GM12878 (cell line): Measurements from ENCODE around the gene OR6X1. TPM values are rescaled to one million over a fixed set of nuclear protein-coding genes. Genes with fewer than 3 reads are reported as not detected.

ENCODE experiments used
- ATAC-seq: fragments of 200-7000 bp; cut with Tn5 transposase; 3 replicates; pipeline ENCODE4 v1.9.1; 2020; ENCODE audit warnings: mild to moderate bottlenecking, moderate library complexity
- BruUV-seq: library from RNA; stranded (reverse); fragments of 400-500 nt; replicated peaks from 2 replicates; lab custom pipeline; 2021; lab: Mats Ljungman, UMichigan
- CTCF ChIA-PET: fragments of 300-600 bp; sonication (Branson Sonifier 250); formaldehyde crosslinking; extraction: SDS; loops from one replicate; lab custom pipeline; 2021; ENCODE audit warnings: inconsistent platforms; lab: Yijun Ruan, JAX
- POLR2A ChIA-PET: fragments of 350-600 bp; formaldehyde crosslinking; extraction: SDS; loops from one replicate; lab custom pipeline; 2021; ENCODE audit warnings: inconsistent platforms; lab: Charles Lee
- RAD21 ChIA-PET: fragments of 300-600 bp; sonication (Branson Sonifier 250); formaldehyde crosslinking; loops from one replicate; lab custom pipeline; 2023; ENCODE audit warnings: antibody characterized with exemption; ENCODE audit not compliant: unreplicated experiment; lab: Charles Lee
- SMC1A ChIA-PET: fragments of 300-600 bp; sonication (Branson Sonifier 250); formaldehyde crosslinking; loops from one replicate; lab custom pipeline; 2023; ENCODE audit not compliant: unreplicated experiment, uncharacterized antibody; lab: Charles Lee
- DNase-seq: peaks from one replicate; pipeline ENCODE4 v3.0.0-alpha.2; 2011; ENCODE audit warnings: low read depth, low spot score
- FAIRE-seq: peaks from 3 replicates; lab custom pipeline; 2011; peaks lifted over from hg19 to GRCh38; lab: Jason Lieb, UNC
- H2AFZ ChIP-seq: 2 replicates; pipeline ENCODE4 v1.6.0; 2011; ENCODE audit warnings: low read depth, low read length, control low read depth; ENCODE audit not compliant: control insufficient read depth
- H3K27ac ChIP-seq: 2 replicates; pipeline ENCODE4 v1.5.1; 2011; ENCODE audit warnings: control low read depth; ENCODE audit not compliant: control insufficient read depth, insufficient read depth
- H3K27me3 ChIP-seq, 2 experiments: replicated peaks in 1 of 2; 2 replicates each; pipeline versions ENCODE4 v1.6.0 to v1.6.1; 2011; ENCODE audit warnings: low read length in 1 of 2; ENCODE audit not compliant: control insufficient read depth in 2 of 2, insufficient read depth in 2 of 2
- H3K36me3 ChIP-seq, 2 experiments: 2 replicates each; pipeline ENCODE4 v1.5.1; 2011; ENCODE audit warnings: low read length in 1 of 2; ENCODE audit not compliant: control insufficient read depth in 2 of 2, insufficient read depth in 2 of 2
- H3K4me1 ChIP-seq: 2 replicates; pipeline ENCODE4 v1.6.1; 2011; ENCODE audit warnings: mild to moderate bottlenecking, low read length, moderate library complexity, mixed read lengths; ENCODE audit not compliant: control insufficient read depth, insufficient read depth
- H3K4me2 ChIP-seq: 2 replicates; pipeline ENCODE4 v1.6.0; 2011; ENCODE audit warnings: control low read depth; ENCODE audit not compliant: control insufficient read depth, insufficient read depth
- H3K4me3 ChIP-seq: fragments of 200-600 bp; sonication (generic); 2 replicates; pipeline ENCODE4 v1.5.1; 2016
- H3K79me2 ChIP-seq: 2 replicates; pipeline ENCODE4 v1.6.0; 2011; ENCODE audit warnings: low read length; ENCODE audit not compliant: control insufficient read depth, insufficient read depth
- H3K9ac ChIP-seq: 2 replicates; pipeline ENCODE4 v1.8.0; 2011; ENCODE audit warnings: low read length, control low read depth, mixed read lengths; ENCODE audit not compliant: control insufficient read depth, insufficient read depth
- H3K9me3 ChIP-seq: replicated peaks from 3 replicates; pipeline ENCODE4 v1.5.1; 2011; ENCODE audit warnings: mild to moderate bottlenecking, low read length; ENCODE audit not compliant: control insufficient read depth, insufficient read depth
- H4K20me1 ChIP-seq: 2 replicates; pipeline ENCODE4 v1.6.0; 2011; ENCODE audit not compliant: control insufficient read depth, insufficient read depth
- BHLHE40 ChIP-seq, 2 experiments: fragments of 450-650 bp in 1 of 2; IDR thresholded peaks; 2 replicates each; pipeline ENCODE4 v1.6.1; 2011 to 2017; ENCODE audit warnings: low read depth in 2 of 2, borderline replicate concordance in 1 of 2, improper control_type of control experiment in 1 of 2, low read length in 1 of 2, mild to moderate bottlenecking in 1 of 2
- BRCA1 ChIP-seq: IDR thresholded peaks from 2 replicates; pipeline ENCODE4 v1.6.1; 2011; ENCODE audit warnings: low read depth, low read length, improper control_type of control experiment
- CHD1 ChIP-seq: IDR thresholded peaks from 2 replicates; pipeline ENCODE4 v1.6.1; 2012; ENCODE audit warnings: low read depth, low read length, improper control_type of control experiment
- CREM ChIP-seq: IDR thresholded peaks from 2 replicates; pipeline ENCODE4 v1.6.1; 2014; ENCODE audit warnings: antibody characterized with exemption, low read depth
- EGR1 ChIP-seq, 2 experiments: IDR thresholded peaks; 1 replicate in 1 of 2; 2 replicates in 1 of 2; pipeline ENCODE4 v1.6.1; 2011 to 2012; ENCODE audit warnings: low read depth in 2 of 2, low read length in 2 of 2, borderline replicate concordance in 1 of 2, mild to moderate bottlenecking in 1 of 2, moderate library complexity in 1 of 2
- FOXK2 ChIP-seq: fragments of 450-650 bp; IDR thresholded peaks from 2 replicates; pipeline ENCODE4 v1.6.1; 2017; ENCODE audit warnings: mild to moderate bottlenecking, moderate library complexity
- FOXM1 ChIP-seq: IDR thresholded peaks from 2 replicates; pipeline ENCODE4 v1.6.1; 2012; ENCODE audit warnings: low read depth, mild to moderate bottlenecking, inconsistent platforms, low read length, moderate library complexity
- HDAC6 ChIP-seq: fragments of 200-600 bp; sonication (generic); IDR thresholded peaks from one replicate; pipeline ENCODE4 v1.8.0; 2017; ENCODE audit warnings: antibody characterized with exemption; ENCODE audit not compliant: unreplicated experiment
- HDGF ChIP-seq: fragments of 450-650 bp; IDR thresholded peaks from 2 replicates; pipeline ENCODE4 v1.6.1; 2016; ENCODE audit warnings: antibody characterized with exemption
- MYC ChIP-seq: IDR thresholded peaks from 2 replicates; pipeline ENCODE4 v1.6.1; 2011; ENCODE audit warnings: mild to moderate bottlenecking, low read length, moderate library complexity, inconsistent platforms; ENCODE audit not compliant: insufficient read depth, insufficient replicate concordance, insufficient read length, severe bottlenecking
- POLR2A ChIP-seq: IDR thresholded peaks from 2 replicates; pipeline ENCODE4 v1.6.1; 2011; ENCODE audit warnings: low read depth, mild to moderate bottlenecking, low read length
- RFX5 ChIP-seq: IDR thresholded peaks from 2 replicates; pipeline ENCODE4 v1.6.1; 2011; ENCODE audit warnings: low read depth, low read length, improper control_type of control experiment
- RUNX3 ChIP-seq: IDR thresholded peaks from 2 replicates; pipeline ENCODE4 v1.6.1; 2012; ENCODE audit warnings: low read length, inconsistent platforms
- SP1 ChIP-seq: IDR thresholded peaks from one replicate; pipeline ENCODE4 v1.6.1; 2011; ENCODE audit warnings: low read depth, low read length
- TAF1 ChIP-seq: IDR thresholded peaks from 2 replicates; pipeline ENCODE4 v1.6.1; 2011; ENCODE audit warnings: mild to moderate bottlenecking, low read depth, low read length, borderline replicate concordance
- TBL1XR1 ChIP-seq: IDR thresholded peaks from 2 replicates; pipeline ENCODE4 v1.6.1; 2012; ENCODE audit warnings: low read depth, low read length, improper control_type of control experiment
- ZNF622 ChIP-seq: fragments of 450-650 bp; IDR thresholded peaks from 2 replicates; pipeline ENCODE4 v1.6.1; 2017; ENCODE audit warnings: mild to moderate bottlenecking, inconsistent platforms
- ZZZ3 ChIP-seq: IDR thresholded peaks from 2 replicates; pipeline ENCODE4 v1.6.1; 2011; ENCODE audit warnings: low read depth; ENCODE audit not compliant: control insufficient read depth, insufficient read length
- WGBS: methylation state at CpG from one replicate; pipeline ENCODE4 v1.1.6; 2016; ENCODE audit warnings: low lambda C conversion rate; ENCODE audit not compliant: insufficient replicate concordance, insufficient coverage; ENCODE audit errors: missing lambda C conversion rate; 5-methylcytosine and 5-hydroxymethylcytosine counted together
- in situ Hi-C: fragments of 300-500 bp; cut with MboI; formaldehyde crosslinking; loops from 9 replicates; pipeline ENCODE4 v1.14.3; 2018; ENCODE audit warnings: mixed read lengths
- intact Hi-C: fragments of 100-400 bp; cut with micrococcal nuclease; formaldehyde crosslinking; loops from one replicate; pipeline ENCODE4 v1.14.2; 2022; ENCODE audit not compliant: unreplicated experiment
- polyA plus RNA-seq, 11 experiments: library from polyadenylated mRNA; depleted of rRNA in 4 of 11; unstranded in 6 of 11; stranded (reverse) in 5 of 11; fragments of >200 nt; fragmentation: Nextera tagmentation in 4 of 11; fragmentation: Illumina TruSeq in 1 of 11; extraction: Ambion mirVana in 4 of 11; extraction: Trizol in 1 of 11; gene quantifications; 1 replicate in 1 of 11; 2 replicates in 10 of 11; pipeline versions ENCODE4 v1.2.1 to v1.2.3, GENCODE V29; 2011 to 2016; ENCODE audit warnings: inconsistent platforms in 2 of 11, missing spikeins in 2 of 11, low read depth in 1 of 11
- total RNA-seq, 4 experiments: library from RNA; depleted of rRNA in 3 of 4; stranded (reverse); fragments of >200 nt in 3 of 4; fragmentation: Illumina TruSeq in 1 of 4; extraction: Trizol in 1 of 4; gene quantifications; 2 replicates each; pipeline versions ENCODE4 v1.2.1 to v1.2.3, GENCODE V29; 2013 to 2021
- TF ChIP-seq, protein P1 (sequence below): fragments of 450-650 bp; IDR thresholded peaks from 2 replicates; pipeline ENCODE4 v1.6.1; 2017; ENCODE audit warnings: mild to moderate bottlenecking, low read depth, inconsistent platforms; ENCODE audit not compliant: poor library complexity, severe bottlenecking
- TF ChIP-seq, protein P2 (sequence below): IDR thresholded peaks from 2 replicates; pipeline ENCODE4 v1.6.1; 2012; ENCODE audit warnings: low read depth, low read length, improper control_type of control experiment

Gene OR6X1
- total and polyA plus RNA-seq, 10 of the 15 experiments (the other 5 are each of a cell fraction or from before 2014, with no cell fraction given), result not detected

DNA sequence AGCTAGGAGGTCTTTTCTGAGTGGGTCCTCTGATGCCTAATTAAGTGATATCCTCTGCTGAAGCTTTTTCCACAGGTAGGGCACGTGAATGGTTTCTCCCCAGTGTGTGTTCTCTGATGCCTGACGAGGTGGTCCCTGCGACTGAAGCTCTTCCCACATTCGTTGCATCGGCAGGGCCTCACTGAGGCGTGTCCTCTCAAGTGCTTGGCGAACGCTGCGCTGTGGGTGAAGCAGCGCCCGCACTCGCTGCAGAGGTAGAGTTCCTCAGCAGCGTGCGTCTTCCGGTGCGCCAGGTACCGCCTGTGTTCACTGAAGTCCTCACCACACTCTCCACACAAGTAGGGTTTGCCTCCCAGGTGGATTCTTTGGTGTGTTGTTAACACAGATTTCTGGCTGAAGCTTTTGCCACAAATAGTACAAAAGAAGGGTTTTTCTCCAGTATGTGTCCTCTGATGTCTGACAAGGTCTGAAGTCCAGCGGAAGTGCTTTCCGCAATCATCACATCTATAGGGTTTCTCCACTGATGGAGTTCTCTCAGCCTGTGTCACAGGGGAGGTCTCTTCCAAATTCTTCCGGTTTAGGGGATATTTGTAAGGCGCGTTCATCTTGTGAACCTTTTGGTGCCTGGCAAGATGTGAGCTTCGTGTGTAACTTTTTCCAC, 28.2 kb downstream of the OR6X1 start:
- peaks cover 15 to 36% of the 10 kb centered on the region in 2 experiments for H3K36me3 ChIP-seq
- DNase-seq, result no peak
- no peak overlapping the region for H3K27ac ChIP-seq
- BruUV-seq, result no TSS peak
- H3K4me3 ChIP-seq, result no peak overlapping the region
- no peaks in the 10 kb centered on the region for H3K4me1 ChIP-seq
- 98% methylated on average over 23 of the region's 23 CpGs for WGBS
- SMC1A ChIA-PET, result interaction anchor here (0.9 kb wide), 1 partner anchor 15 kb away, joined by 3 read pairs; no protein-coding TSS in a partner anchor
- RAD21 ChIA-PET, result no interaction called here
- H3K9me3 ChIP-seq, result no peaks in the 10 kb centered on the region; the same call in 2 of the 3 replicates
- intact Hi-C loops, result no loop called here
- H3K4me2 ChIP-seq, result no peak overlapping the region
- FAIRE-seq, result no peak
- CTCF ChIA-PET, result interaction anchor here (1.6 kb wide), 1 partner anchor 10 kb away, joined by 3 read pairs; no protein-coding TSS in a partner anchor
- in situ Hi-C loops, result no loop called here
- POLR2A ChIA-PET, result no interaction called here
- TF ChIP-seq, protein P1, sequence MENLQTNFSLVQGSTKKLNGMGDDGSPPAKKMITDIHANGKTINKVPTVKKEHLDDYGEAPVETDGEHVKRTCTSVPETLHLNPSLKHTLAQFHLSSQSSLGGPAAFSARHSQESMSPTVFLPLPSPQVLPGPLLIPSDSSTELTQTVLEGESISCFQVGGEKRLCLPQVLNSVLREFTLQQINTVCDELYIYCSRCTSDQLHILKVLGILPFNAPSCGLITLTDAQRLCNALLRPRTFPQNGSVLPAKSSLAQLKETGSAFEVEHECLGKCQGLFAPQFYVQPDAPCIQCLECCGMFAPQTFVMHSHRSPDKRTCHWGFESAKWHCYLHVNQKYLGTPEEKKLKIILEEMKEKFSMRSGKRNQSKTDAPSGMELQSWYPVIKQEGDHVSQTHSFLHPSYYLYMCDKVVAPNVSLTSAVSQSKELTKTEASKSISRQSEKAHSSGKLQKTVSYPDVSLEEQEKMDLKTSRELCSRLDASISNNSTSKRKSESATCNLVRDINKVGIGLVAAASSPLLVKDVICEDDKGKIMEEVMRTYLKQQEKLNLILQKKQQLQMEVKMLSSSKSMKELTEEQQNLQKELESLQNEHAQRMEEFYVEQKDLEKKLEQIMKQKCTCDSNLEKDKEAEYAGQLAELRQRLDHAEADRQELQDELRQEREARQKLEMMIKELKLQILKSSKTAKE, result no peak
- TF ChIP-seq SP1 (no peak), CHD1 (no peak), ZZZ3 (no peak), BRCA1 (no peak), EGR1 (IDR thresholded peaks at IDR 0.05; ENCODE audit: borderline replicate concordance in 1 of 2, low read depth in 2 of 2, low read length in 2 of 2) (no peak), RUNX3 (no peak), BHLHE40 (IDR thresholded peaks at IDR 0.05; ENCODE audit: borderline replicate concordance in 1 of 2, low read depth in 2 of 2, low read length in 1 of 2) (no peak), RFX5 (no peak), MYC (no peak), CREM (no peak), HDGF (no peak), TAF1 (no peak), HDAC6 (no peak), POLR2A (no peak), ZNF622 (no peak), FOXK2 (no peak), TBL1XR1 (no peak), FOXM1 (no peak)
- TF ChIP-seq, protein P2, sequence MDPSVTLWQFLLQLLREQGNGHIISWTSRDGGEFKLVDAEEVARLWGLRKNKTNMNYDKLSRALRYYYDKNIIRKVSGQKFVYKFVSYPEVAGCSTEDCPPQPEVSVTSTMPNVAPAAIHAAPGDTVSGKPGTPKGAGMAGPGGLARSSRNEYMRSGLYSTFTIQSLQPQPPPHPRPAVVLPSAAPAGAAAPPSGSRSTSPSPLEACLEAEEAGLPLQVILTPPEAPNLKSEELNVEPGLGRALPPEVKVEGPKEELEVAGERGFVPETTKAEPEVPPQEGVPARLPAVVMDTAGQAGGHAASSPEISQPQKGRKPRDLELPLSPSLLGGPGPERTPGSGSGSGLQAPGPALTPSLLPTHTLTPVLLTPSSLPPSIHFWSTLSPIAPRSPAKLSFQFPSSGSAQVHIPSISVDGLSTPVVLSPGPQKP, result no peak
- H2AFZ ChIP-seq, result no peak overlapping the region
- no peaks in the 10 kb centered on the region for H4K20me1 ChIP-seq
- no peaks in the 10 kb centered on the region for H3K79me2 ChIP-seq
- no peak for ATAC-seq
- no peak overlapping the region for H3K9ac ChIP-seq
- no peaks in the 10 kb centered on the region for H3K27me3 ChIP-seq
